Liver (tissue), 3 donors: ENCODE results near the gene ARFRP1.

ENCODE experiments used
- GABPA ChIP-seq, 2 donors: IDR thresholded peaks in 1 of 2; conservative IDR thresholded peaks in 1 of 2; 2 replicates each; pipeline ENCODE4 v1.6.1; 2016; ENCODE audit warnings: antibody characterized with exemption in 2 of 2, mild to moderate bottlenecking in 1 of 2, moderate library complexity in 1 of 2
- RAD21 ChIP-seq, 2 donors: IDR thresholded peaks; 2 replicates each; pipeline ENCODE4 v1.6.1; 2016; ENCODE audit warnings: antibody characterized with exemption in 2 of 2, mild to moderate bottlenecking in 2 of 2
- RXRA ChIP-seq, 2 donors: IDR thresholded peaks; 2 replicates each; pipeline ENCODE4 v1.6.1; 2017 to 2018; ENCODE audit warnings: antibody characterized with exemption in 2 of 2, mild to moderate bottlenecking in 1 of 2
- TF ChIP-seq, protein P1 (sequence below): IDR thresholded peaks from 2 replicates; pipeline ENCODE4 v1.6.1; 2016; ENCODE audit warnings: antibody characterized with exemption
- TF ChIP-seq, protein P2 (sequence below): fragments of 150-350 bp; IDR thresholded peaks from 2 replicates; pipeline ENCODE4 v1.5.1; 2017; ENCODE audit warnings: improper control_type of control experiment, low read depth, low read length; ENCODE audit not compliant: missing input control
- TF ChIP-seq, protein P3 (sequence below): IDR thresholded peaks from 2 replicates; pipeline ENCODE4 v1.6.1; 2016; ENCODE audit warnings: antibody characterized with exemption, mild to moderate bottlenecking
- donor health status: healthy.
- donor health status: healthy.

DNA sequence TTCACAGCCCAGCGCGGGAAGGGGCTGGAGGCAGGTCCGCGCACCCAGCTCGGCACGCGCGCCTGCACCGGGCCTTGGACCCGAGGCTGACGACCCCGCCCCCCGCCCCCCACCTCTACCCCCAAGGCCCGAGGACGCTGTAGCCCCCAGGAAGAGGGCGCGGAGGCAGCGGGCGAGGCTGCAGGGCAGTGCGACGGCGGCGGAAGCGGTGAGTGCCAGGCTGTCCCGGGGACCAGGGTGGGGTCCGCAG, 29.8 kb upstream of the ARFRP1 start:
- TF ChIP-seq, protein P1, sequence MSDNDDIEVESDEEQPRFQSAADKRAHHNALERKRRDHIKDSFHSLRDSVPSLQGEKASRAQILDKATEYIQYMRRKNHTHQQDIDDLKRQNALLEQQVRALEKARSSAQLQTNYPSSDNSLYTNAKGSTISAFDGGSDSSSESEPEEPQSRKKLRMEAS = no peak
- TF ChIP-seq, protein P2, sequence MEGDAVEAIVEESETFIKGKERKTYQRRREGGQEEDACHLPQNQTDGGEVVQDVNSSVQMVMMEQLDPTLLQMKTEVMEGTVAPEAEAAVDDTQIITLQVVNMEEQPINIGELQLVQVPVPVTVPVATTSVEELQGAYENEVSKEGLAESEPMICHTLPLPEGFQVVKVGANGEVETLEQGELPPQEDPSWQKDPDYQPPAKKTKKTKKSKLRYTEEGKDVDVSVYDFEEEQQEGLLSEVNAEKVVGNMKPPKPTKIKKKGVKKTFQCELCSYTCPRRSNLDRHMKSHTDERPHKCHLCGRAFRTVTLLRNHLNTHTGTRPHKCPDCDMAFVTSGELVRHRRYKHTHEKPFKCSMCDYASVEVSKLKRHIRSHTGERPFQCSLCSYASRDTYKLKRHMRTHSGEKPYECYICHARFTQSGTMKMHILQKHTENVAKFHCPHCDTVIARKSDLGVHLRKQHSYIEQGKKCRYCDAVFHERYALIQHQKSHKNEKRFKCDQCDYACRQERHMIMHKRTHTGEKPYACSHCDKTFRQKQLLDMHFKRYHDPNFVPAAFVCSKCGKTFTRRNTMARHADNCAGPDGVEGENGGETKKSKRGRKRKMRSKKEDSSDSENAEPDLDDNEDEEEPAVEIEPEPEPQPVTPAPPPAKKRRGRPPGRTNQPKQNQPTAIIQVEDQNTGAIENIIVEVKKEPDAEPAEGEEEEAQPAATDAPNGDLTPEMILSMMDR = no peak
- TF ChIP-seq GABPA (IDR thresholded peaks at IDR 0.05 in 1 of 2, conservative IDR thresholded peaks at IDR 0.05 in 1 of 2) = no peak
- no peak for TF ChIP-seq RAD21 (IDR thresholded peaks at IDR 0.05)
- TF ChIP-seq, protein P3, sequence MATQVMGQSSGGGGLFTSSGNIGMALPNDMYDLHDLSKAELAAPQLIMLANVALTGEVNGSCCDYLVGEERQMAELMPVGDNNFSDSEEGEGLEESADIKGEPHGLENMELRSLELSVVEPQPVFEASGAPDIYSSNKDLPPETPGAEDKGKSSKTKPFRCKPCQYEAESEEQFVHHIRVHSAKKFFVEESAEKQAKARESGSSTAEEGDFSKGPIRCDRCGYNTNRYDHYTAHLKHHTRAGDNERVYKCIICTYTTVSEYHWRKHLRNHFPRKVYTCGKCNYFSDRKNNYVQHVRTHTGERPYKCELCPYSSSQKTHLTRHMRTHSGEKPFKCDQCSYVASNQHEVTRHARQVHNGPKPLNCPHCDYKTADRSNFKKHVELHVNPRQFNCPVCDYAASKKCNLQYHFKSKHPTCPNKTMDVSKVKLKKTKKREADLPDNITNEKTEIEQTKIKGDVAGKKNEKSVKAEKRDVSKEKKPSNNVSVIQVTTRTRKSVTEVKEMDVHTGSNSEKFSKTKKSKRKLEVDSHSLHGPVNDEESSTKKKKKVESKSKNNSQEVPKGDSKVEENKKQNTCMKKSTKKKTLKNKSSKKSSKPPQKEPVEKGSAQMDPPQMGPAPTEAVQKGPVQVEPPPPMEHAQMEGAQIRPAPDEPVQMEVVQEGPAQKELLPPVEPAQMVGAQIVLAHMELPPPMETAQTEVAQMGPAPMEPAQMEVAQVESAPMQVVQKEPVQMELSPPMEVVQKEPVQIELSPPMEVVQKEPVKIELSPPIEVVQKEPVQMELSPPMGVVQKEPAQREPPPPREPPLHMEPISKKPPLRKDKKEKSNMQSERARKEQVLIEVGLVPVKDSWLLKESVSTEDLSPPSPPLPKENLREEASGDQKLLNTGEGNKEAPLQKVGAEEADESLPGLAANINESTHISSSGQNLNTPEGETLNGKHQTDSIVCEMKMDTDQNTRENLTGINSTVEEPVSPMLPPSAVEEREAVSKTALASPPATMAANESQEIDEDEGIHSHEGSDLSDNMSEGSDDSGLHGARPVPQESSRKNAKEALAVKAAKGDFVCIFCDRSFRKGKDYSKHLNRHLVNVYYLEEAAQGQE = no peak
- TF ChIP-seq RXRA (IDR thresholded peaks at IDR 0.05) = no peak
